Measurements from ENCODE around the gene APLF.

The APLF gene

GRCh38 chr2:68467077-68467960 is at the start of gene APLF, which contains the start of gene FBXO48:
TSS of gene APLF (plus strand) at chr2:68467585. CDS start at chr2:68467732, 147 bp downstream.
TSS of gene FBXO48 (minus strand) at chr2:68467294. CDS start at chr2:68465145, 2,149 bp downstream.
- DNase-seq (ENCODE audit: low read depth in 2 of 2) = peak; percentile 91 to 97

- DNase-seq (ENCODE audit: low read depth in 2 of 2) = no peak
Measured at GRCh38 chr2:68417926-68418325, 49.5 kb upstream of the APLF start.

DNA sequence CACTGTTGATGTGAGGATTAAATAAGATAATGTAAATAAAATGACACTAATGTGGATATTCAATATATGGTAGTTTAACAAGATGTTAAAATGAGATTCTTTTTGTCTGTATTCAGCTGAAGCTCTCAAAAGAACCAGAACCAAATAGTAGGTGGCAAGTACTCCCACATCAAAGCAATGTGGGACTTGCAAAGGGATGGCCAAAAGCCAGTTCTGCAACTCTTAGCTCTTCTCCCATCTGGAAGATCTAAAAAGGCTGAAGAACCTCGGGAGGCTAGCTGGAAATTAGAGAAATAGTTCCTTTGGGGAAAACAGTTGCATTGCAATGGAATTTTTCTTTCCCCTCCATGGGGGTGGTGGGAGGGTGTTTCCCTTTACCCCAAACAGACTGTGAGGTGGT is 49.0 kb upstream of the APLF start:
- DNase-seq (ENCODE audit: low read depth in 2 of 2) = no peak

DNA sequence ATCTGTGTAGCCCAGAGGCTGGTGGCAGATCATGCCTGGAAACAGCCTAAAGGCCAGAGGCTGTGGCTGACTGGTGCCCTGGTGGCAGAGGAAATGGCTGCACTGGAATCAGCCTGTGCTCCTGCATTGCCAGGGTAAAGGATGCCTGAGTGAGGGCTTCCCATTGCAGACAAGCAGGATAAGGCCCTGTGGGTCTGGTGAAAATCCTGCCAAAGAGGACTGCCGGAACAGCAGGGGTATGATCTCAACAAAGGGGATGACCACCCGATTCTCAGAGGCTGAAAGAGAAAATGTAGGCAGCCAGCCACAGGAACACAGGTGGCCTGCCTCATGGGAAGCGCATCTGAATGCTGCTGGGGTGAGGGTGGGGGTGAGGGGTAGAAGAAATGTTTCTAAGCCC is 48.5 kb upstream of the APLF start:
- DNase-seq (ENCODE audit: low read depth in 2 of 2) = no peak

- DNase-seq (ENCODE audit: low read depth in 2 of 2) = no peak
Measured at GRCh38 chr2:68420254-68420910, 47.0 kb upstream of the APLF start.

GRCh38 chr2:68423966-68424650 is 43.3 kb upstream of the APLF start:
- no peak for DNase-seq (ENCODE audit: low read depth in 2 of 2)

DNA sequence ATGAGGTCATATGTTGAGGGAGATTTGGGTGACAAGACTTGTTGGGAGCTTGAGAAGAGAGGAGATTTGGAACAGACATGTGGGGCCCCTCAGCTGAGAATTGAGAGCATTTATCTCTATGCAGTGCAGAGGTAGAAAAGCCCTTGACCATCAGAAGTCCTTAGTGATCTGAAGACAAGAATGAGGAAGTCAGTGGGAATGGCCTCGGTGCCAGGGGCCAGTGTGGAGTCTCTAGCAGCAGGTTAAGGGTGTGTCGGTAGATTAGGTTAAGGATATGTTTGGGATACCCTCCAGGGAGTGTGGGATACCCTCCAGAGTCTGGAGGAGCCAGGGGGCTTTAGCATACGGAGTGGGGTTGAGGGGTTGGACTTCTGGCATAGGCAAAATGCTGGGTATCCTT is 41.9 kb upstream of the APLF start:
- no peak for DNase-seq (ENCODE audit: low read depth in 2 of 2)

GRCh38 chr2:68426446-68426845 is 40.9 kb upstream of the APLF start:
- DNase-seq (ENCODE audit: low read depth in 2 of 2) = no peak

DNA sequence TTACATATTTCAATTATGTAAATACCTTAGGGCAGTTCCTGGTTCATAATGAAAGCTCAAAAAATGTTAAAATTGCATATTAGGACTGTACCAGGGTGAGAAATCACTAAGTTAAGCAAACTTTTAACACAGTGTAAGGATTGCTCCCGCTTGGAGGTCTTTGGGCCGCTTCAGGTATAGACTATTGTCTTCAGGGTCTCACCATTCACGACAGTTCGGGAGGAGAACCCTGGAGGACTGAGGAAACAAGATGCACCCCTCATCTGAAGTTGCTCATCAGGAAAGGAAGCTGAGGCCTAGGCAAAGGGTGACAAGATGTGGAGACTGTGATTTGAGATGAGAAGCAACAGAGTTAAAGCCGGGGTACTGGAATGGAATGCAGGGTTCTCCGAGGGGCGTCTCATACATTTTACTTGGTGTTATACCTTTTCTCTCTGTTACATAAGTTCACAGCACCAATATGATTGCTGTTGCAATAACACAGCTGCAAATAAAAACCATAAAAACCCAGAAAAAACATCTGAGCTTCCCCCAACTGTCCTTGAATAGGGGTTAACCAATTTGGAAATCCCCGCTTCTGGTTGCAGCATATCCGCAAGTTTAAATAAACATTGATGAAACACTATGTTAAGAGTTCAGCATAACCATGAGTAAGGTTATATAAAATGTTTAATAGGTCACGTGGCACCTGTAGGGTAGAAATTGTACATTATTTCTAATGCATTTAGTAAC is 40.4 kb upstream of the APLF start:
- no peak for DNase-seq (ENCODE audit: low read depth in 2 of 2)

- no peak for DNase-seq (ENCODE audit: low read depth in 2 of 2)
Measured at GRCh38 chr2:68428126-68428525, 39.3 kb upstream of the APLF start.

DNA sequence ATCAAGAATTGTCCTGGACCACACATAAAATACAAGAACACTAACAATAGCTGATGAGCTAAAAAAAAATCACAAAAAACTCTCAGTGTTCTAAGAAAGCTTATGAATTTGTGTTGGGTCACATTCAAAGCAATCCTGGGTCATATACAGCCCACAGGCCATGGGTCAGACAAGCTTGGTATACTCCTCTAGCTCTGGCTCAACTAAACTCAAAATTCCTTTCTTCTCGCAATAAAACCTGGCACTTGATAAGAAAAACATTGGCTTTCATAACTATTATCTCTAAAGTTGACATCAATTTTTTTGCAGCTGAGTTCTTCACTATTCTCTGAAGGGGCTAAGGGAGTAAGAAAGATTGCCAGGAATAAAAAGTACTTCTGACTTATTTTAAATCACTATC is 38.6 kb upstream of the APLF start:
- no peak for DNase-seq (ENCODE audit: low read depth in 2 of 2)

- DNase-seq (ENCODE audit: low read depth in 2 of 2) = no peak
Measured at GRCh38 chr2:68429311-68429826, 38.0 kb upstream of the APLF start.

GRCh38 chr2:68431316-68431972 is 35.9 kb upstream of the APLF start:
- DNase-seq (ENCODE audit: low read depth in 2 of 2) = no peak

- DNase-seq (ENCODE audit: low read depth in 2 of 2) = no peak
Measured at GRCh38 chr2:68432696-68433658, 34.4 kb upstream of the APLF start.

DNA sequence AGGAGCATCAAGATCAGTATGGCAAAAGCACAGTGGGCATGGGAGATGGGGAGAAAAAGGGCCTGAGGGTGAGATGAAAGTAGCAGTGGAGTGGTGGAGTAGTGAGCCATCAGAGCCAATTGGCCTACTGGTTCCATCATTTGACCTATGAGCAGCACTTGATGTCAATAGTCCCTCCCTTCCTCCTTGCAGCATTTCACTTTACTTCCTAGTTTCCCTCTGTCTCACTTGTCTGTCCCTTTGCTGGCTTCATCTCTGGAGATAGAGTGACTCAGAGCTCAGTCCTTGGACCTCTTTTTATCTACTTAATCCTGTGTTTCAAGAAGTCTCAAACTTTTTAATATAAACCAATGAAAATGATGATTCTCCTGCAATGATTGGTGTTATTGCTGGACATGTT is 32.4 kb upstream of the APLF start:
- DNase-seq (ENCODE audit: low read depth in 2 of 2) = no peak

GRCh38 chr2:68435615-68436014 is 31.8 kb upstream of the APLF start:
- DNase-seq (ENCODE audit: low read depth in 2 of 2) = no peak

DNA sequence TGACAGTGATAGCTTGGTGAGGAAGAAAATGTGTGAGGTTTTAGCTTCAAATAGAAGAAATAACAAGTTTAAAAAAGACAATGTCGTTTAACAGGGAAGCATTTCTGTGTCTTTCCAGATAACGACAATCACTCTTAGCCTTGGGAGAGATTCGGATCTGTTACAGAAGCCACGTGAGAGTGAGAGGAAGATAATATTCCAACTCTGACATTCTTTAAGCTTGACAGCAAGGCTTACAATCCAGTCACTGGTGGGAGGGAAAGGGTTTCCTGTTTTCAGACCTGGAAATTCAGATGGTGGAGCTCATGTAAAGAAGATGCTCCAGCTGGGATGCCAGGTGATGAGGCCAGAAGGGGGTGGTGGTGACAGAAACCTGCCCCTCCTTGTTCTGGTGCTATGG is 31.1 kb upstream of the APLF start:
- no peak for DNase-seq (ENCODE audit: low read depth in 2 of 2)

GRCh38 chr2:68438455-68439303 is 28.7 kb upstream of the APLF start:
- DNase-seq (ENCODE audit: low read depth in 2 of 2) = no peak
